PFSK-1 (cell line): ENCODE results near the gene CCT2.

ENCODE experiments used
- FOXP2 ChIP-seq: optimal IDR thresholded peaks from 2 replicates; pipeline ENCODE3; 2011; ENCODE audit warnings: borderline replicate concordance, control low read depth, inconsistent platforms; ENCODE audit not compliant: insufficient read depth; ENCODE audit errors: extremely low read length, extremely low read depth
- POLR2AphosphoS5 ChIP-seq: IDR thresholded peaks from 2 replicates; pipeline ENCODE4 v1.6.1; 2012; ENCODE audit warnings: low read depth, mild to moderate bottlenecking, control low read depth, low read length, moderate library complexity
- REST ChIP-seq, 2 experiments: IDR thresholded peaks; 2 replicates each; pipeline versions ENCODE4 v1.6.1 to v1.8.0; 2011 to 2012; ENCODE audit warnings: low read depth in 2 of 2, low read length in 2 of 2, control low read depth in 1 of 2, inconsistent platforms in 1 of 2, mild to moderate bottlenecking in 1 of 2, moderate library complexity in 1 of 2; ENCODE audit not compliant: insufficient read depth in 1 of 2
- SIN3A ChIP-seq: IDR thresholded peaks from 2 replicates; pipeline ENCODE4 v1.6.1; 2012; ENCODE audit warnings: mild to moderate bottlenecking, low read length, moderate library complexity, borderline replicate concordance; ENCODE audit not compliant: insufficient read depth
- TAF1 ChIP-seq: IDR thresholded peaks from 2 replicates; pipeline ENCODE4 v1.6.1; 2012; ENCODE audit warnings: low read length, control low read depth, borderline replicate concordance; ENCODE audit not compliant: insufficient read depth

- TF ChIP-seq TAF1 (peak; percentile 98), REST (IDR thresholded peaks at IDR 0.05; ENCODE audit: insufficient read depth in 1 of 2, low read depth in 2 of 2, low read length in 2 of 2) (peak; percentile 9 to 14; a peak in 1 of 4 replicates), POLR2AphosphoS5 (peak; percentile 98), SIN3A (peak; percentile 81; the same call in 1 of the 2 replicates), FOXP2 (peak; percentile 66)
Measured at GRCh38 chr12:69585189-69586062, at the start of gene CCT2.
